Neural cell (in vitro differentiated cells): ENCODE data around the gene SLC35G1. TPM values are rescaled to one million over a fixed set of nuclear protein-coding genes. Genes with fewer than 3 reads are reported as not detected.

Experiments used
- H2AFZ ChIP-seq: fragments of 200-600, 300-800 bp; sonication (generic), shearing (Covaris generic); 2 replicates; pipeline ENCODE4 v1.6.0; 2014; ENCODE audit warnings: low read depth, mild to moderate bottlenecking, antibody characterized with exemption, low read length, moderate library complexity
- H3F3A ChIP-seq: fragments of 200-600 bp; shearing (Covaris generic); 2 replicates; pipeline ENCODE4 v1.6.1; 2016; ENCODE audit warnings: mild to moderate bottlenecking, moderate library complexity, mixed read lengths, antibody characterized with exemption, low read length; ENCODE audit not compliant: insufficient read depth, poor library complexity, severe bottlenecking
- H3K27ac ChIP-seq: fragments of 200-600, 300-800 bp; sonication (generic), shearing (Covaris generic); 2 replicates; pipeline ENCODE4 v1.5.1; 2014; ENCODE audit warnings: mild to moderate bottlenecking, low read length, moderate library complexity
- H3K27me3 ChIP-seq: fragments of 300-800, 200-600 bp; sonication (generic), shearing (Covaris generic); 2 replicates; pipeline ENCODE4 v1.6.0; 2014; ENCODE audit warnings: mild to moderate bottlenecking, low read depth, low read length, moderate library complexity; ENCODE audit not compliant: insufficient read depth
- H3K36me3 ChIP-seq: fragments of 300-800, 200-600 bp; sonication (generic), shearing (Covaris generic); 2 replicates; pipeline ENCODE4 v1.5.1; 2014; ENCODE audit warnings: mild to moderate bottlenecking, antibody characterized with exemption, low read length, moderate library complexity; ENCODE audit not compliant: insufficient read depth
- H3K4me2 ChIP-seq: fragments of 300-800, 200-600 bp; sonication (generic), shearing (Covaris generic); 2 replicates; pipeline ENCODE4 v1.6.0; 2014; ENCODE audit warnings: mild to moderate bottlenecking, low read length
- H3K4me3 ChIP-seq: fragments of 300-800, 200-600 bp; sonication (generic), shearing (Covaris generic); 2 replicates; pipeline ENCODE4 v1.5.1; 2014; ENCODE audit warnings: mild to moderate bottlenecking, low read length, moderate library complexity
- H3K79me2 ChIP-seq: fragments of 200-600 bp; shearing (Covaris generic); replicated peaks from 2 replicates; pipeline ENCODE4 v1.6.0; 2014; ENCODE audit warnings: mild to moderate bottlenecking, low read length, moderate library complexity; ENCODE audit not compliant: insufficient read depth
- H3K9ac ChIP-seq: fragments of 300-800, 200-600 bp; sonication (generic), shearing (Covaris generic); 2 replicates; pipeline ENCODE4 v1.6.1; 2016; ENCODE audit warnings: mild to moderate bottlenecking, low read length, mixed read lengths
- H3K9me2 ChIP-seq: fragments of 200-600 bp; shearing (Covaris generic); 2 replicates; pipeline ENCODE4 v1.6.1; 2016; ENCODE audit warnings: mild to moderate bottlenecking, low read length, mixed read lengths; ENCODE audit not compliant: insufficient read depth
- H3K9me3 ChIP-seq: fragments of 200-600, 300-800 bp; sonication (generic), shearing (Covaris generic); 2 replicates; pipeline ENCODE4 v1.6.1; 2016; ENCODE audit warnings: mild to moderate bottlenecking, mixed run types, low read length, moderate library complexity, mixed read lengths
- H4K20me1 ChIP-seq: fragments of 200-600 bp; shearing (Covaris generic); 2 replicates; pipeline ENCODE4 v1.6.1; 2016; ENCODE audit warnings: mild to moderate bottlenecking, mixed run types; ENCODE audit not compliant: insufficient read depth
- EP300 ChIP-seq: fragments of 450-650 bp; conservative IDR thresholded peaks from 2 replicates; pipeline ENCODE4 v1.6.1; 2014; ENCODE audit warnings: antibody characterized with exemption, mild to moderate bottlenecking, moderate library complexity; ENCODE audit not compliant: poor library complexity, severe bottlenecking
- EZH2 ChIP-seq: fragments of 200-600, 300-800 bp; shearing (Covaris generic), sonication (generic); IDR thresholded peaks from 2 replicates; pipeline ENCODE4 v1.6.1; 2014; ENCODE audit warnings: antibody characterized with exemption, low read length, borderline replicate concordance, mild to moderate bottlenecking; ENCODE audit not compliant: insufficient read depth, poor library complexity, severe bottlenecking
- MXI1 ChIP-seq: fragments of 450-650 bp; conservative IDR thresholded peaks from 2 replicates; pipeline ENCODE4 v1.6.1; 2014; ENCODE audit warnings: antibody characterized with exemption, mild to moderate bottlenecking; ENCODE audit not compliant: poor library complexity, severe bottlenecking
- POLR2AphosphoS5 ChIP-seq: IDR thresholded peaks from 2 replicates; pipeline ENCODE4 v1.6.1; 2012
- RAD21 ChIP-seq: fragments of 450-650 bp; conservative IDR thresholded peaks from 2 replicates; pipeline ENCODE4 v1.6.1; 2014; ENCODE audit warnings: antibody characterized with exemption, mild to moderate bottlenecking, moderate library complexity
- SMC3 ChIP-seq: fragments of 450-650 bp; conservative IDR thresholded peaks from 2 replicates; pipeline ENCODE4 v1.6.1; 2014; ENCODE audit warnings: antibody characterized with exemption, mild to moderate bottlenecking, moderate library complexity; ENCODE audit not compliant: poor library complexity
- TAF1 ChIP-seq: IDR thresholded peaks from 2 replicates; pipeline ENCODE4 v1.6.1; 2012; ENCODE audit warnings: low read depth
- polyA plus RNA-seq: library from polyadenylated mRNA; depleted of rRNA; stranded (reverse); fragments of >200 nt; gene quantifications from 2 replicates; pipeline ENCODE4 v1.2.3, GENCODE V29; 2014
- TF ChIP-seq, protein P1 (sequence below): IDR thresholded peaks from 2 replicates; pipeline ENCODE4 v1.6.1; 2012; ENCODE audit warnings: borderline replicate concordance
- TF ChIP-seq, protein P2 (sequence below): fragments of 450-650 bp; IDR thresholded peaks from 2 replicates; pipeline ENCODE4 v1.5.1; 2014; ENCODE audit warnings: antibody characterized with exemption, mild to moderate bottlenecking, moderate library complexity; ENCODE audit not compliant: poor library complexity, severe bottlenecking

Gene SLC35G1
- polyA plus RNA-seq, 1 donor from 2014 or later: 3.3 TPM

DNA sequence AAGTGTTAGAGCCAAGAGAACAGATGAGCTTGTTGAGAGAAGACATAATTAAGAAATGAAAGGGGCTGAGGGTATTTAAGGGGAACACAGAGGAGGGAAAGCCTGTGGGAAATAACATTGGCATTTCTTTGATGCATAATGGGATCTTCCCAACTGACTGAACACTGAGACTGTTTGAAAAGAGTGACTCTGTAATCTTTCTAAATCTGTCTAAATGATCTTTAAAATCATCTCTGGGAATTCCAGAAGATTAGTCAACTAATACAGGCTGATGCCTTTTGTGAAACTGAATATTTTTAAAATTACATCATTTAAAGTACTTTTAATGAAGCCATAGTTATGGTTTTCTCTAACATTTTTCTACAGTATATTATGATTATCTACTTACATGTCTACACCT, 17.4 kb upstream of the SLC35G1 start (continued):
- TF ChIP-seq, protein P1, sequence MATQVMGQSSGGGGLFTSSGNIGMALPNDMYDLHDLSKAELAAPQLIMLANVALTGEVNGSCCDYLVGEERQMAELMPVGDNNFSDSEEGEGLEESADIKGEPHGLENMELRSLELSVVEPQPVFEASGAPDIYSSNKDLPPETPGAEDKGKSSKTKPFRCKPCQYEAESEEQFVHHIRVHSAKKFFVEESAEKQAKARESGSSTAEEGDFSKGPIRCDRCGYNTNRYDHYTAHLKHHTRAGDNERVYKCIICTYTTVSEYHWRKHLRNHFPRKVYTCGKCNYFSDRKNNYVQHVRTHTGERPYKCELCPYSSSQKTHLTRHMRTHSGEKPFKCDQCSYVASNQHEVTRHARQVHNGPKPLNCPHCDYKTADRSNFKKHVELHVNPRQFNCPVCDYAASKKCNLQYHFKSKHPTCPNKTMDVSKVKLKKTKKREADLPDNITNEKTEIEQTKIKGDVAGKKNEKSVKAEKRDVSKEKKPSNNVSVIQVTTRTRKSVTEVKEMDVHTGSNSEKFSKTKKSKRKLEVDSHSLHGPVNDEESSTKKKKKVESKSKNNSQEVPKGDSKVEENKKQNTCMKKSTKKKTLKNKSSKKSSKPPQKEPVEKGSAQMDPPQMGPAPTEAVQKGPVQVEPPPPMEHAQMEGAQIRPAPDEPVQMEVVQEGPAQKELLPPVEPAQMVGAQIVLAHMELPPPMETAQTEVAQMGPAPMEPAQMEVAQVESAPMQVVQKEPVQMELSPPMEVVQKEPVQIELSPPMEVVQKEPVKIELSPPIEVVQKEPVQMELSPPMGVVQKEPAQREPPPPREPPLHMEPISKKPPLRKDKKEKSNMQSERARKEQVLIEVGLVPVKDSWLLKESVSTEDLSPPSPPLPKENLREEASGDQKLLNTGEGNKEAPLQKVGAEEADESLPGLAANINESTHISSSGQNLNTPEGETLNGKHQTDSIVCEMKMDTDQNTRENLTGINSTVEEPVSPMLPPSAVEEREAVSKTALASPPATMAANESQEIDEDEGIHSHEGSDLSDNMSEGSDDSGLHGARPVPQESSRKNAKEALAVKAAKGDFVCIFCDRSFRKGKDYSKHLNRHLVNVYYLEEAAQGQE: no peak

- Histone ChIP-seq H3K4me3 (no peak overlapping the region), H3K27me3 (no peaks in the 10 kb centered on the region), H3K9me2 (no peaks in the 10 kb centered on the region), H3K4me2 (no peak overlapping the region), H3K9me3 (no peaks in the 10 kb centered on the region), H2AFZ (no peak overlapping the region), H4K20me1 (no peaks in the 10 kb centered on the region), H3K36me3 (no peaks in the 10 kb centered on the region), H3F3A (no peaks in the 10 kb centered on the region), H3K9ac (no peak overlapping the region), H3K27ac (no peak overlapping the region), H3K79me2 (no peaks in the 10 kb centered on the region)
- TF ChIP-seq, protein P2, sequence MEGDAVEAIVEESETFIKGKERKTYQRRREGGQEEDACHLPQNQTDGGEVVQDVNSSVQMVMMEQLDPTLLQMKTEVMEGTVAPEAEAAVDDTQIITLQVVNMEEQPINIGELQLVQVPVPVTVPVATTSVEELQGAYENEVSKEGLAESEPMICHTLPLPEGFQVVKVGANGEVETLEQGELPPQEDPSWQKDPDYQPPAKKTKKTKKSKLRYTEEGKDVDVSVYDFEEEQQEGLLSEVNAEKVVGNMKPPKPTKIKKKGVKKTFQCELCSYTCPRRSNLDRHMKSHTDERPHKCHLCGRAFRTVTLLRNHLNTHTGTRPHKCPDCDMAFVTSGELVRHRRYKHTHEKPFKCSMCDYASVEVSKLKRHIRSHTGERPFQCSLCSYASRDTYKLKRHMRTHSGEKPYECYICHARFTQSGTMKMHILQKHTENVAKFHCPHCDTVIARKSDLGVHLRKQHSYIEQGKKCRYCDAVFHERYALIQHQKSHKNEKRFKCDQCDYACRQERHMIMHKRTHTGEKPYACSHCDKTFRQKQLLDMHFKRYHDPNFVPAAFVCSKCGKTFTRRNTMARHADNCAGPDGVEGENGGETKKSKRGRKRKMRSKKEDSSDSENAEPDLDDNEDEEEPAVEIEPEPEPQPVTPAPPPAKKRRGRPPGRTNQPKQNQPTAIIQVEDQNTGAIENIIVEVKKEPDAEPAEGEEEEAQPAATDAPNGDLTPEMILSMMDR: no peak
- no peak for TF ChIP-seq EP300
- no peak for TF ChIP-seq MXI1
- TF ChIP-seq, protein P1: no peak
- no peak for TF ChIP-seq RAD21
- no peak for TF ChIP-seq EZH2
- no peak for TF ChIP-seq POLR2AphosphoS5
- TF ChIP-seq TAF1: no peak
- TF ChIP-seq SMC3: no peak
Observed at GRCh38 chr10:93879273-93879672, 14.5 kb upstream of the SLC35G1 start.
